Natural killer cell (primary cell): ENCODE results near the gene MRPS35. TPM values are rescaled to one million over a fixed set of nuclear protein-coding genes. Genes with fewer than 3 reads are reported as not detected.

Source experiments
- ATAC-seq, 3 donors: fragments of 150-1000 bp in 2 of 3; fragments of 200-7000 bp in 1 of 3; cut with Tn5 transposase; 1 replicate in 1 of 3; 2 replicates in 2 of 3; pipeline ENCODE4 v1.10.0; 2021; ENCODE audit warnings: mild to moderate bottlenecking in 2 of 3, moderate library complexity in 2 of 3
- DNase-seq, 2 donors: peaks; one replicate each; pipeline versions ENCODE4 v3.0.0 to v3.0.0-alpha.2; 2013 to 2021; ENCODE audit warnings: mixed read lengths in 1 of 2
- H3K27ac ChIP-seq: one replicate; pipeline ENCODE4 v1.5.1; 2013; ENCODE audit warnings: mild to moderate bottlenecking, low read length
- H3K27me3 ChIP-seq: one replicate; pipeline ENCODE4 v1.6.1; 2013; ENCODE audit warnings: low read length; ENCODE audit not compliant: control insufficient read depth, insufficient read depth
- H3K36me3 ChIP-seq: one replicate; pipeline ENCODE4 v1.6.1; 2013; ENCODE audit warnings: low read length; ENCODE audit not compliant: control insufficient read depth, insufficient read depth
- H3K4me1 ChIP-seq: one replicate; pipeline ENCODE4 v1.6.1; 2013; ENCODE audit warnings: low read length; ENCODE audit not compliant: control insufficient read depth, insufficient read depth
- H3K4me3 ChIP-seq: one replicate; pipeline ENCODE4 v1.5.1; 2013; ENCODE audit warnings: low read length
- H3K9me3 ChIP-seq: one replicate; pipeline ENCODE4 v1.6.1; 2013; ENCODE audit warnings: low read length; ENCODE audit not compliant: control insufficient read depth, insufficient read depth
- H3K27ac Mint-ChIP-seq, 2 donors: one replicate each; pipeline ENCODE4 v1.8.0; 2022; ENCODE audit warnings: mild to moderate bottlenecking in 2 of 2, mixed read lengths in 2 of 2, moderate library complexity in 1 of 2
- H3K27me3 Mint-ChIP-seq, 2 donors: one replicate each; pipeline ENCODE4 v1.8.0; 2022; ENCODE audit warnings: low read depth in 2 of 2, mixed read lengths in 2 of 2
- H3K36me3 Mint-ChIP-seq: one replicate; pipeline ENCODE4 v1.8.0; 2022; ENCODE audit warnings: mixed read lengths
- H3K4me1 Mint-ChIP-seq, 2 donors: one replicate each; pipeline ENCODE4 v1.8.0; 2022; ENCODE audit warnings: mixed read lengths in 2 of 2
- H3K4me3 Mint-ChIP-seq: one replicate; pipeline ENCODE4 v1.8.0; 2022; ENCODE audit warnings: mild to moderate bottlenecking, moderate library complexity, mixed read lengths
- H3K9me3 Mint-ChIP-seq, 2 donors: one replicate each; pipeline ENCODE4 v1.8.0; 2022; ENCODE audit warnings: mixed read lengths in 2 of 2
- CTCF ChIP-seq: fragments of 200-600 bp; IDR thresholded peaks from one replicate; pipeline ENCODE4 v1.8.0; 2022; ENCODE audit warnings: antibody characterized with exemption
- WGBS: methylation state at CpG from one replicate; pipeline ENCODE4 v1.1.7; 2013; ENCODE audit warnings: missing lambda C conversion rate; ENCODE audit not compliant: insufficient coverage; 5-methylcytosine and 5-hydroxymethylcytosine counted together
- intact Hi-C: fragments of 100-400 bp; cut with micrococcal nuclease; formaldehyde crosslinking; loops from one replicate; pipeline ENCODE4 v1.14.2; 2022
- total RNA-seq, 4 donors: library from RNA; stranded (reverse); fragments of 120-200 nt in 1 of 4; gene quantifications; one replicate each; pipeline versions ENCODE4 v1.2.3 to v1.2.4, GENCODE V29; 2013 to 2022

The MRPS35 gene
- total RNA-seq, 3 donors from 2014 or later (not counting 1 experiment from before 2014, with no cell fraction given) = 16.7 to 20.5 (median 18.6) TPM

GRCh38 chr12:27686147-27686546 lies 24.5 kb upstream of the MRPS35 start:
- no peak overlapping the region for H3K4me3 ChIP-seq
- intact Hi-C loops = no loop called here
- no peaks in the 10 kb centered on the region for H3K27me3 ChIP-seq
- Mint-ChIP-seq H3K9me3 (no peaks in the 10 kb centered on the region), H3K36me3 (no peaks in the 10 kb centered on the region), H3K4me3 (no peak overlapping the region), H3K4me1 (no peaks in the 10 kb centered on the region), H3K27me3 (no peaks in the 10 kb centered on the region), H3K27ac (no peak overlapping the region)
- no peak for TF ChIP-seq CTCF
- no peaks in the 10 kb centered on the region for H3K36me3 ChIP-seq
- H3K4me1 ChIP-seq = no peaks in the 10 kb centered on the region
- H3K9me3 ChIP-seq = no peaks in the 10 kb centered on the region
- no peak overlapping the region for H3K27ac ChIP-seq
- no peak for ATAC-seq
- no peak for DNase-seq

GRCh38 chr12:27688671-27689070 lies 22.0 kb upstream of the MRPS35 start:
- no peak overlapping the region for H3K4me3 Mint-ChIP-seq
- WGBS = 93% methylated on average over 2 of the region's 3 CpGs
- intact Hi-C loops = no loop called here

GRCh38 chr12:27689558-27690180 lies 21.0 kb upstream of the MRPS35 start:
- Mint-ChIP-seq H3K27me3 (no peaks in the 10 kb centered on the region), H3K36me3 (no peaks in the 10 kb centered on the region), H3K4me3 (no peak overlapping the region), H3K4me1 (no peaks in the 10 kb centered on the region), H3K27ac (no peak overlapping the region), H3K9me3 (no peaks in the 10 kb centered on the region)
- no peaks in the 10 kb centered on the region for H3K27me3 ChIP-seq
- WGBS = 90% methylated on average over 12 of the region's 13 CpGs
- H3K9me3 ChIP-seq = no peaks in the 10 kb centered on the region
- no peaks in the 10 kb centered on the region for H3K36me3 ChIP-seq
- H3K4me3 ChIP-seq = no peak overlapping the region
- intact Hi-C loops = no loop called here
- no peak overlapping the region for H3K27ac ChIP-seq
- no peaks in the 10 kb centered on the region for H3K4me1 ChIP-seq
- ATAC-seq (no peak), DNase-seq (no peak)
- no peak for TF ChIP-seq CTCF

More at GRCh38 chr12:27688671-27689070, 22.0 kb upstream of the MRPS35 start:
- H3K4me1 ChIP-seq = no peaks in the 10 kb centered on the region
- no peaks in the 10 kb centered on the region for H3K9me3 ChIP-seq
- no peak for TF ChIP-seq CTCF
- Mint-ChIP-seq H3K36me3 (no peaks in the 10 kb centered on the region), H3K27ac (no peak overlapping the region), H3K27me3 (no peaks in the 10 kb centered on the region), H3K9me3 (no peaks in the 10 kb centered on the region), H3K4me1 (no peaks in the 10 kb centered on the region)
- H3K27ac ChIP-seq = no peak overlapping the region
- no peaks in the 10 kb centered on the region for H3K36me3 ChIP-seq
- ATAC-seq = no peak
- no peak overlapping the region for H3K4me3 ChIP-seq
- no peaks in the 10 kb centered on the region for H3K27me3 ChIP-seq
- DNase-seq = no peak

GRCh38 chr12:27693403-27693802 lies 17.2 kb upstream of the MRPS35 start:
- H3K36me3 ChIP-seq = no peaks in the 10 kb centered on the region
- H3K4me3 Mint-ChIP-seq = no peak overlapping the region
- no peaks in the 10 kb centered on the region for H3K9me3 Mint-ChIP-seq
- TF ChIP-seq CTCF = no peak
- H3K27me3 ChIP-seq = no peaks in the 10 kb centered on the region
- no peaks in the 10 kb centered on the region for H3K4me1 ChIP-seq
- ATAC-seq (no peak), DNase-seq (no peak)
- peaks cover 6 to 9% of the 10 kb centered on the region in 2 donors for H3K27me3 Mint-ChIP-seq
- H3K4me3 ChIP-seq = no peak overlapping the region
- no peaks in the 10 kb centered on the region for H3K4me1 Mint-ChIP-seq
- intact Hi-C loops = no loop called here
- H3K36me3 Mint-ChIP-seq = no peaks in the 10 kb centered on the region
- H3K27ac ChIP-seq = no peak overlapping the region
- no peaks in the 10 kb centered on the region for H3K9me3 ChIP-seq
- WGBS = 80% methylated on average over 1 of the region's 2 CpGs
- no peak overlapping the region for H3K27ac Mint-ChIP-seq
